Stimulated activated naive B cell treated with anti-CD40 and anti-IgM and Interleukin-4, amounts not matched to agents 10 μg/mL and 1 μg/mL and 100 μg/mL, for 72 hours (primary cell): Measurements from ENCODE around the gene CDCA5.

Experiments
- ATAC-seq, 2 donors: fragments of 150-1000 bp; cut with Tn5 transposase; replicated peaks; 2 replicates each; pipeline ENCODE4 v1.10.0; 2021; ENCODE audit warnings: moderate library complexity in 1 of 2
- DNase-seq: peaks from one replicate; pipeline ENCODE4 v3.0.0; 2021
- H3K27ac Mint-ChIP-seq: one replicate; pipeline ENCODE4 v1.8.0; 2022; ENCODE audit warnings: mild to moderate bottlenecking, mixed read lengths
- H3K27me3 Mint-ChIP-seq, 2 donors: one replicate each; pipeline ENCODE4 v1.8.0; 2022; ENCODE audit warnings: mixed read lengths in 2 of 2
- H3K36me3 Mint-ChIP-seq, 2 donors: one replicate each; pipeline ENCODE4 v1.8.0; 2022; ENCODE audit warnings: mixed read lengths in 2 of 2, mild to moderate bottlenecking in 1 of 2
- H3K4me1 Mint-ChIP-seq, 2 donors: one replicate each; pipeline ENCODE4 v1.8.0; 2022; ENCODE audit warnings: mixed read lengths in 2 of 2, mild to moderate bottlenecking in 1 of 2
- H3K4me3 Mint-ChIP-seq, 2 donors: one replicate each; pipeline ENCODE4 v1.8.0; 2022; ENCODE audit warnings: mild to moderate bottlenecking in 2 of 2, mixed read lengths in 2 of 2, moderate library complexity in 1 of 2
- H3K9me3 Mint-ChIP-seq, 2 donors: one replicate each; pipeline ENCODE4 v1.8.0; 2022; ENCODE audit warnings: mixed read lengths in 2 of 2, mild to moderate bottlenecking in 1 of 2

The CDCA5 gene

GRCh38 chr11:65115361-65116082 is 31.7 kb upstream of the CDCA5 start:
- H3K36me3 Mint-ChIP-seq: peaks cover 33 to 50% of the 10 kb centered on the region in 2 donors
- H3K4me1 Mint-ChIP-seq: peaks cover 41 to 88% of the 10 kb centered on the region in 2 donors
- H3K27me3 Mint-ChIP-seq: no peaks in the 10 kb centered on the region
- H3K4me3 Mint-ChIP-seq: peak overlapping the region; percentile 89 to 91
- H3K9me3 Mint-ChIP-seq: no peaks in the 10 kb centered on the region
- DNase-seq (no peak), ATAC-seq (no peak)
- H3K27ac Mint-ChIP-seq: peak overlapping the region; percentile 71

- no peak for ATAC-seq
- Mint-ChIP-seq H3K9me3 (no peaks in the 10 kb centered on the region), H3K4me3 (no peak overlapping the region), H3K36me3 (peaks cover 33 to 46% of the 10 kb centered on the region in 2 donors), H3K27ac (peak overlapping the region; percentile 73), H3K4me1 (peaks cover 44 to 88% of the 10 kb centered on the region in 2 donors), H3K27me3 (no peaks in the 10 kb centered on the region)
- DNase-seq: no peak
These were observed 30.8 kb upstream of the CDCA5 start for GRCh38 chr11:65114538-65115171.

DNA sequence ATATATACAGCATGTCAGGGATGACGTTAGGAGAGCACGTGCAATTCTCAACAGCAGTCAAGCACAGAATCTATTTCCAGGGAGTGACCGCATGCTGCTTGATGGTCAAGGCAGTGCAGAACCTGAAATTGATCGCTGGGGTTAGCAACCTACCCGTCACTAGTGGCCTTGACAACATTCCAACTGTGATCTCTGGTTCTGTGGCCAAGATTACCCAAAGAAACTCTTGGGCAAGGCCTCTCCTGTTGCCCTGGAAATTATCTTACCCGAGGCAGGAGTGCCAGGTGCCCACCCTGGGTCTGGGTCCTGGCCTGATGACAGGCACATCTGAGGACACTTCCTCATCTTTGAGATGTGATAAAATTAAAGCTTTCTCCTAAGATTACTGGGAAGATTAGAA is 30.0 kb upstream of the CDCA5 start:
- peaks cover 33 to 42% of the 10 kb centered on the region in 2 donors for H3K36me3 Mint-ChIP-seq
- ATAC-seq (no peak), DNase-seq (no peak)
- no peak overlapping the region for H3K27ac Mint-ChIP-seq
- no peaks in the 10 kb centered on the region for H3K9me3 Mint-ChIP-seq
- H3K4me1 Mint-ChIP-seq: peaks cover 43 to 81% of the 10 kb centered on the region in 2 donors
- H3K4me3 Mint-ChIP-seq: no peak overlapping the region
- no peaks in the 10 kb centered on the region for H3K27me3 Mint-ChIP-seq

DNA sequence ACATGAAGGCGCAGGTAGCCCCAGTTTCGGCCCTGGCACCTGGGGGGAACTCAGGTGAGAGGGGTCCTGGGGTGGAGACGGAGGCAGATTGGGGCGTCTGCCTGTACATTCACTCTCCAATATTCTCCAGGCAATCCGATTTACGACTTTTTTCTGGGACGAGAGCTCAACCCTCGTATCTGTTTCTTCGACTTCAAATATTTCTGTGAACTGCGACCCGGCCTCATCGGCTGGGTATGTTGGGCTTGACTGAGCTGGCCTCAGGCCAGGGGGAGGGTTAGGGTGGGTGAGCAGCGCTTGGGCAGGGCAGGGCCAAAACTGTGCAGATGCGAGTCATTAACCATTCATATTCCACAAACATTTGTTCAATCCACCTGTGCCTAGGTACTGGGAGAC is 29.5 kb upstream of the CDCA5 start:
- ATAC-seq (no peak), DNase-seq (no peak)
- H3K27me3 Mint-ChIP-seq: no peaks in the 10 kb centered on the region
- H3K4me1 Mint-ChIP-seq: peaks cover 38 to 76% of the 10 kb centered on the region in 2 donors
- peak overlapping the region; percentile 97 to 99 for H3K4me3 Mint-ChIP-seq
- peak overlapping the region; percentile 68 for H3K27ac Mint-ChIP-seq
- H3K9me3 Mint-ChIP-seq: no peaks in the 10 kb centered on the region
- H3K36me3 Mint-ChIP-seq: peaks cover 29 to 38% of the 10 kb centered on the region in 2 donors

- H3K27me3 Mint-ChIP-seq: no peaks in the 10 kb centered on the region
- peak; percentile 53 to 63 for ATAC-seq
- H3K9me3 Mint-ChIP-seq: no peaks in the 10 kb centered on the region
- H3K4me3 Mint-ChIP-seq: peak overlapping the region; percentile 97 to 99
- peaks cover 35 to 70% of the 10 kb centered on the region in 2 donors for H3K4me1 Mint-ChIP-seq
- peak overlapping the region; percentile 68 for H3K27ac Mint-ChIP-seq
- H3K36me3 Mint-ChIP-seq: peaks cover 25 to 32% of the 10 kb centered on the region in 2 donors
- DNase-seq: peak; percentile 66
These were observed 28.9 kb upstream of the CDCA5 start for GRCh38 chr11:65112546-65113360.

DNA sequence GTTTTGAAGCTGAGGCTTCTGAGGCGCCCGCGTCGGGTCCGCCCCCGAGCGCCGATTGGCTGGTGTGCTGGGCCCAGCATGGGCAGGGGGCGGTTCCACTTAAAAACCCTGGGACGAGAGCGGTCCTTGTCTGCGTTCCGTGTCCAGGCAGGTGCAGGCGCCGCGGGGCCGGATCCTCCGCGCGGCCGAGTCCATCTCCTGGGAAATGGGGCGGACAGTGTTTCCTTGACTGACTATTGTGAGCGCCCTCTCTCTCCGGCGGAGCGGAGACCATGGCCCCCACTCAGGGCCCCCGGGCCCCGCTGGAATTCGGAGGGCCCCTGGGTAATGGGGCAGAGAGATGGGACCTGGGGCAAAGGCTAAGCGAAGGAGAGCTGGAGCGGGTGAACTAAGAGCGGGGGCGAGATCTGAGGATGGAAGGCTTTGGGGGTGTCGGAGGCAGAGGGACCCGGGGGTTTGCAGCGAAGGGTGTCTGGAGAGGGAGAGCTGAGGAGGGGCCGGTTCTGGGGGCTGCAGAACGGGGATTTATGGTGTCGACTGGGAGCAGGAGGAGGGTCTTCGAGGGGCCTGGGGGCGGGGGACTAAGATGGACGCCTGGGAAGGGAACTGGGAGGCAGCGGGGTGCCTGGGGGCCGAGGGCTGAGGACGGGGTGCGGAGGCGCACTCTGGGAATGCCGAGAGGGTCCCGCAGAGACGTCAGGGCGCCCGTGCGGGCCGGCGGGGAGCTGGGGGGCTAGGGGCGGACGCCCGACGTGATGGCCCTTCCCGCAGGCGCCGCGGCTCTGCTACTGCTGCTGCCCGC is 28.1 kb upstream of the CDCA5 start, which contains the start of gene TM7SF2:
TSS of gene TM7SF2 (plus strand) at position 129 of the 802 bp plus-strand sequence. CDS start at position 273, 144 bp downstream.
- ATAC-seq: peak; percentile 77 to 83
- Mint-ChIP-seq H3K27me3 (no peaks in the 10 kb centered on the region), H3K4me1 (peaks cover 34 to 64% of the 10 kb centered on the region in 2 donors), H3K4me3 (peak within 1 kb of the TSS; percentile 97 to 99), H3K36me3 (peaks cover 21 to 32% of the 10 kb centered on the region in 2 donors), H3K27ac (peak within 1 kb of the TSS; percentile 97), H3K9me3 (no peaks in the 10 kb centered on the region)
- peak; percentile 88 for DNase-seq

DNA sequence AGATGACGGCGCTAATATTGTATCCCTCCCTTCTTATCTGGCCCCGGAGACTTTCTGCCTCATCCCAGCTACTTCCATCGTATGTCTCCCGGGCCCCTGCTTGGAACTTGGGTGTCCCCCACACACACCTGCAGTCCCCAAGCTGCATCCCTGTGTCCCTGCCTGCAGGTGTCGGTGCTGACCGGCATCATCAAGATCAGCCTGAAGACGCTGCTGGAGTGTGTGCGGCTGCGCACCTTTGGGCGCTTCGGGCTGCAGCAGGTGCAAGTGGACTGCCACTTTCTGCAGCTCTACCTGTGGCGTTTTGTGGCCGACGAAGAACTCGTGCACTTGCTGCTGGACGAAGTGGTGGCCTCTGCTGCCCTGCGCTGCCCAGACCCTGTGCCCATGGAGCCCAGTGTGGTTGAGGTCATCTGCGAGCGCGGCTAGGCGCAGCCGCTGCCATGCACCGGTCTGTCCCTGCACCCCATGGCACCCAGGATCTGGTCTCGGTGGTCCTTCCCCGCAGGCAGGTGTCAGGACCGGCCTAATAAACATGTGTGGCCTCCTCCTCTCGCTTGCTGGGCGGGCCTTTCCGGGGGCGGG is 27.4 kb upstream of the CDCA5 start:
- peaks cover 21 to 34% of the 10 kb centered on the region in 2 donors for H3K36me3 Mint-ChIP-seq
- peak overlapping the region; percentile 97 for H3K27ac Mint-ChIP-seq
- no peak for DNase-seq
- peaks cover 37 to 64% of the 10 kb centered on the region in 2 donors for H3K4me1 Mint-ChIP-seq
- ATAC-seq: no peak
- no peaks in the 10 kb centered on the region for H3K27me3 Mint-ChIP-seq
- no peaks in the 10 kb centered on the region for H3K9me3 Mint-ChIP-seq
- H3K4me3 Mint-ChIP-seq: peak overlapping the region; percentile 97 to 99

GRCh38 chr11:65110354-65110861 is 26.6 kb upstream of the CDCA5 start:
- Mint-ChIP-seq H3K9me3 (no peaks in the 10 kb centered on the region), H3K4me1 (peaks cover 33 to 64% of the 10 kb centered on the region in 2 donors), H3K27me3 (no peaks in the 10 kb centered on the region), H3K4me3 (no peak overlapping the region), H3K27ac (no peak overlapping the region), H3K36me3 (peaks cover 16 to 35% of the 10 kb centered on the region in 2 donors)
- peak; percentile 54 to 55 for ATAC-seq
- DNase-seq: peak; percentile 88

DNA sequence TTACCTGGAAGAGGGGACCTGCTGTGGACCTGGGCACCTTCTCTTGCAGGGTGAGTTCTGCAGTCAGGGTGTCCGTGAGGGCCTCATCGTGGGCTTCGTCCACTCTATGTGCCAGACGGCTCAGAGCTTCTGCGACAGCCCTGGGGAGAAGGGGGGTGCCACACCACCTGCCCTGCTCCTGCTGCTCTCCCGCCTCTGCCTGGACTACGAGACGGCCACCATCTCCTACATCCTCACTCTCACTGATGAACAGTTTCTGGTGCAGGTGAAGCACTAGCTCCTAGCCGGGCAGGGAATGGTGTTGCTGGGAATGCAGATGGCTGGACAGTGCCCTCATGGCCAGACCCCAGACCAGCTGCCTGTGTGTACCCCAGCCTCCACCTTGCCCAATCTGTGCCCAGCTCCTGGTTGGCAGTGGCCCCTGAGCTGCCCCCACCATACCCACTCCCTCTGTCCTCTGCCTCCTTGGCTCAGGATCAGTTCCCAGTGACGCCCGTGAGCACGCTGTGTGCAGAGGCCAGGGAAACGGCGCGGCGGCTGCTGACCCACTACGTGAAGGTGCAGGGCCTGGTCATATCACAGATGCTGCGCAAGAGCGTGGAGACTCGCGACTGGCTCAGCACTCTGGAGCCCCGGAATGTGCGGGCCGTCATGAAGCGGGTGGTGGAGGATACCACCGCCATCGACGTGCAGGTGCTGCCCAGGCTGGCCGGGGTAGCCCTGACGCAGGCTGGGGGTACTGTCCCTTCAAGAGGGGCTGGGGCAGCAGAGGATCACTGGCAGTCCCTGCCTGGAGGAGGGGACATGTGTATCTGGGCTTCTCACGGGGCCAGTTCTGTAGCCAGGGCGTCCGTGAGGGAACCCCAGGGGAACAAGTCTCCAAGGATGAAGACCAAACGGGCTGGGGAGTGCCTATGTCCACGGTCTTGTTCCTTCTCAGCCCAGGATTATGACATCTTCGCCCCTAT is 25.7 kb upstream of the CDCA5 start:
- Mint-ChIP-seq H3K36me3 (peaks cover 16 to 39% of the 10 kb centered on the region in 2 donors), H3K9me3 (no peaks in the 10 kb centered on the region), H3K4me3 (no peak overlapping the region), H3K4me1 (peaks cover 32 to 62% of the 10 kb centered on the region in 2 donors), H3K27me3 (no peaks in the 10 kb centered on the region), H3K27ac (no peak overlapping the region)
- ATAC-seq (no peak), DNase-seq (no peak)

DNA sequence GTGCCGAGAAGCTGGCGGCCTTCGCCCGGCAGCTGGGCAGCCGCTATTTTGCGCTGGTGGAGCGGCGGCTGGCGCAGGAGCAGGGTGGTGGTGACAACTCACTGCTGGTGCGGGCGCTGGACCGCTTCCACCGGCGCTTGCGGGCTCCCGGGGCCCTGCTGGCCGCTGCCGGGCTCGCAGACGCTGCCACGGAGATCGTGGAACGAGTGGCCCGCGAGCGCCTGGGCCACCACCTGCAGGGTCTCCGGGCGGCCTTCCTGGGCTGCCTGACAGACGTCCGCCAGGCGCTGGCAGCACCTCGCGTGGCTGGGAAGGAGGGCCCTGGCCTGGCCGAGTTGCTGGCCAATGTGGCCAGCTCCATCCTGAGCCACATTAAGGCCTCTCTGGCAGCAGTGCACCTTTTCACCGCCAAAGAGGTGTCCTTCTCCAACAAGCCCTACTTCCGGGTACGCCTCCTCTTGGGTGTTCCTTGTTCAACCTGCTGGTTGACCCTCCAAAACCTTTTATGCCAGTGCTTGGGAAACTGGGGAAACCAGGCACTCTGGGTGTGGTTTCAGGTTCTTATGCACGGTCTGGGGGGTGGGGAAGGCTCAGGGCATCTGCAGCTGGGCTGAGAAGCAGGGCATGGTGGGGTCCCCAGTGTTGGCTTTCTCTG is 24.8 kb upstream of the CDCA5 start:
- H3K4me3 Mint-ChIP-seq: no peak overlapping the region

GRCh38 chr11:65107751-65108468 is 24.1 kb upstream of the CDCA5 start:
- Mint-ChIP-seq H3K27me3 (no peaks in the 10 kb centered on the region), H3K27ac (no peak overlapping the region), H3K9me3 (no peaks in the 10 kb centered on the region), H3K4me3 (no peak overlapping the region), H3K4me1 (peaks cover 29 to 56% of the 10 kb centered on the region in 2 donors), H3K36me3 (peaks cover 14 to 39% of the 10 kb centered on the region in 2 donors)
- ATAC-seq (no peak), DNase-seq (no peak)

More for the DNA sequence above, 24.8 kb upstream of the CDCA5 start:
- no peak for DNase-seq
- no peaks in the 10 kb centered on the region for H3K27me3 Mint-ChIP-seq
- no peak overlapping the region for H3K27ac Mint-ChIP-seq
- H3K4me1 Mint-ChIP-seq: peaks cover 33 to 57% of the 10 kb centered on the region in 2 donors
- no peak for ATAC-seq
- no peaks in the 10 kb centered on the region for H3K9me3 Mint-ChIP-seq
- peaks cover 12 to 39% of the 10 kb centered on the region in 2 donors for H3K36me3 Mint-ChIP-seq
